Heart left ventricle (tissue), 13 donors: ENCODE measurements around the gene SORBS1.
"Not testable (repeated sequence)": the region's sequence is repeated elsewhere in the genome, so short reads cannot be mapped to it uniquely, and the experiment has no call there.

ENCODE experiments used
- POLR2A ChIP-seq, 2 donors: fragments of 450-650 bp; IDR thresholded peaks; one replicate each; pipeline ENCODE4 v1.6.1; 2017; ENCODE audit warnings: antibody characterized with exemption in 2 of 2, mild to moderate bottlenecking in 2 of 2, moderate library complexity in 2 of 2
- TF ChIP-seq, protein P1 (sequence below), 12 donors: fragments of 200-600 bp; sonication (generic) in 4 of 12; IDR thresholded peaks; one replicate each; pipeline versions ENCODE4 v1.5.0 to v1.8.0; 2018 to 2022; ENCODE audit warnings: antibody characterized with exemption in 12 of 12, mild to moderate bottlenecking in 5 of 12
- donor health status: ischemic (EF 13 %, LVEDD 7.1; RV severe dilation, severe dysfunction).
- donor health status: DM: no; HTN: yes; CAD: no.
- donor health status: DM: no; HTN: no; CAD: no.
- donor health status: ischemic (EF 25% LVEDD 6.9; RV normal size, moderate dysfunction).
- donor health status: ischemic (EF 25% LVEDD 5.7; RV mildly dilated, moderate dysfunction).
- donor health status: ischemic (EF 35%, LVEDD 5.7; RV mildly dilated, moderate dysfunction).
- donor health status: nonischemic (EF 11% LVEDD 7.7; RV severe dilation, severe dysfunction).
- donor health status: DM: yes; HTN: yes; CAD: no.
- donor health status: PGD.
- donor health status: ischemic (EF 29% LVEDD 5.4; RV normal size, mild dysfunction).
- donor health status: nonischemic (EF 23%, LVEDD 6.1; RV moderate dilation, normal function).

DNA sequence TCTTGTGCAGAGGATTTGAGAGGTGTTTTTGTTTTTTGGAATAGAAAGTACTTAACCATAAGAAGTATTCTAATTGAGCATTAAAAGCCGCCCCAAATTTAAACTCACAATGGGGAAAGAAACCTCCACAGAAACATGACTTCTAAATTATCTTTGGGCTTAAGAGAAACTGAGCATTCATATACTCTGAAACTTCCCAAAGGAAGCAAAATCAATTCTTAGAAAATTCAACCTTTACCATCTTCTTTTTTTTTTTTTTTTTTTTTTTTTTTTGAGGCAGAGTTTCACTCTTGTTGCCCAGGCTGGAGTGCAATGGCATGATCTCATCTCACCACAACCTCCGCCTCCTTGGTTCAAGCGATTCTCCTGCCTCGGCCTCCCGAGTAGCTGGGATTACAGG lies 93.5 kb downstream of the SORBS1 start:
- TF ChIP-seq, protein P1, sequence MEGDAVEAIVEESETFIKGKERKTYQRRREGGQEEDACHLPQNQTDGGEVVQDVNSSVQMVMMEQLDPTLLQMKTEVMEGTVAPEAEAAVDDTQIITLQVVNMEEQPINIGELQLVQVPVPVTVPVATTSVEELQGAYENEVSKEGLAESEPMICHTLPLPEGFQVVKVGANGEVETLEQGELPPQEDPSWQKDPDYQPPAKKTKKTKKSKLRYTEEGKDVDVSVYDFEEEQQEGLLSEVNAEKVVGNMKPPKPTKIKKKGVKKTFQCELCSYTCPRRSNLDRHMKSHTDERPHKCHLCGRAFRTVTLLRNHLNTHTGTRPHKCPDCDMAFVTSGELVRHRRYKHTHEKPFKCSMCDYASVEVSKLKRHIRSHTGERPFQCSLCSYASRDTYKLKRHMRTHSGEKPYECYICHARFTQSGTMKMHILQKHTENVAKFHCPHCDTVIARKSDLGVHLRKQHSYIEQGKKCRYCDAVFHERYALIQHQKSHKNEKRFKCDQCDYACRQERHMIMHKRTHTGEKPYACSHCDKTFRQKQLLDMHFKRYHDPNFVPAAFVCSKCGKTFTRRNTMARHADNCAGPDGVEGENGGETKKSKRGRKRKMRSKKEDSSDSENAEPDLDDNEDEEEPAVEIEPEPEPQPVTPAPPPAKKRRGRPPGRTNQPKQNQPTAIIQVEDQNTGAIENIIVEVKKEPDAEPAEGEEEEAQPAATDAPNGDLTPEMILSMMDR (IDR thresholded peaks at IDR 0.05) = peak in 1 of 12 donors; percentile 1
- not testable (repeated sequence) for TF ChIP-seq POLR2A (IDR thresholded peaks at IDR 0.05)
